Measurements from ENCODE around the gene HOMER1.

Gene HOMER1

GRCh38 chr5:79329453-79329852 lies 184.5 kb downstream of the HOMER1 start:
- no peak for FAIRE-seq
- DNase-seq (ENCODE audit: low spot score), result no peak
